ENCODE data around the gene CLBA1. TPM values are rescaled to one million over a fixed set of nuclear protein-coding genes. Genes with fewer than 3 reads are reported as not detected.

CLBA1 gene
- total RNA-seq, 2 experiments from 2014 or later = 1.2 TPM

GRCh38 chr14:105015905-105016304 lies 30.3 kb downstream of the CLBA1 start:
- DNase-seq (no peak), ATAC-seq (ENCODE audit: low read depth) (no peak)
- H3K27ac Mint-ChIP-seq = peak overlapping the region; percentile 74
- H3K27me3 Mint-ChIP-seq = no peaks in the 10 kb centered on the region
- H3K9me3 Mint-ChIP-seq = no peaks in the 10 kb centered on the region
- H3K4me3 Mint-ChIP-seq = peak overlapping the region; percentile 38
- H3K36me3 Mint-ChIP-seq = peaks cover 41% of the 10 kb centered on the region
- POLR2A ChIA-PET = interaction anchor here (1.4 kb wide), 1 partner anchor 30 kb away, joined by 3 read pairs; the partner anchor contains the start of gene CLBA1
- H3K4me1 Mint-ChIP-seq = peaks cover 47% of the 10 kb centered on the region

DNA sequence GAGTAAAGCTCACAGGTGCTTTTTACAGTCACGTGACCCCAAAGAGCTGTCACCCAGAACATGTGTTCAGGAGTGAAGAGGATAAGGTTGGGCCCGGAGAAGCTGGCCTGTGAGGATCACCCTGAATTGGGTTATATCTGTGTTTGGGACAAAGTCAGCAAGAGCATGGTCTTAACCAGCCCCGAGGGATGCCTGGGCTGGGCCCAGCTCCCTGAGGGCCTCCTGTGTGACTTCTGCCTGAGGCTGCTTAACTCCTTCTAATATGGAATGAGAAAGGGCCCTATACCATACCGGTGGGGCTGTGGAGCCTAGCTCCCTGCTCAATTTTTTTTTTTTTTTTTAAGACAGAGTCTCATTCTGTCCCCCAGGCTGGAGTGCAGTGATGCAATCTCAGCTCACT lies 32.8 kb downstream of the CLBA1 start:
- Mint-ChIP-seq H3K4me3 (peak overlapping the region; percentile 93), H3K36me3 (peaks cover 34% of the 10 kb centered on the region), H3K27me3 (no peaks in the 10 kb centered on the region), H3K4me1 (peaks cover 49% of the 10 kb centered on the region), H3K27ac (no peak overlapping the region), H3K9me3 (no peaks in the 10 kb centered on the region)
- ATAC-seq (ENCODE audit: low read depth) = no peak
- no peak for DNase-seq
- POLR2A ChIA-PET = interaction anchor here (0.6 to 3.7 kb wide), 4 partner anchors 13 to 47 kb away, joined by 3 to 24 read pairs (median 4); partner anchors contain the start of gene GPR132

GRCh38 chr14:105019861-105020814 lies 34.5 kb downstream of the CLBA1 start:
- no peaks in the 10 kb centered on the region for H3K27me3 Mint-ChIP-seq
- POLR2A ChIA-PET = interaction anchor here (0.6 to 3.7 kb wide), 19 partner anchors 13 to 470 kb away, joined by 3 to 24 read pairs (median 5); partner anchors contain the start of genes CLBA1, GPR132 and SIVA1

DNA sequence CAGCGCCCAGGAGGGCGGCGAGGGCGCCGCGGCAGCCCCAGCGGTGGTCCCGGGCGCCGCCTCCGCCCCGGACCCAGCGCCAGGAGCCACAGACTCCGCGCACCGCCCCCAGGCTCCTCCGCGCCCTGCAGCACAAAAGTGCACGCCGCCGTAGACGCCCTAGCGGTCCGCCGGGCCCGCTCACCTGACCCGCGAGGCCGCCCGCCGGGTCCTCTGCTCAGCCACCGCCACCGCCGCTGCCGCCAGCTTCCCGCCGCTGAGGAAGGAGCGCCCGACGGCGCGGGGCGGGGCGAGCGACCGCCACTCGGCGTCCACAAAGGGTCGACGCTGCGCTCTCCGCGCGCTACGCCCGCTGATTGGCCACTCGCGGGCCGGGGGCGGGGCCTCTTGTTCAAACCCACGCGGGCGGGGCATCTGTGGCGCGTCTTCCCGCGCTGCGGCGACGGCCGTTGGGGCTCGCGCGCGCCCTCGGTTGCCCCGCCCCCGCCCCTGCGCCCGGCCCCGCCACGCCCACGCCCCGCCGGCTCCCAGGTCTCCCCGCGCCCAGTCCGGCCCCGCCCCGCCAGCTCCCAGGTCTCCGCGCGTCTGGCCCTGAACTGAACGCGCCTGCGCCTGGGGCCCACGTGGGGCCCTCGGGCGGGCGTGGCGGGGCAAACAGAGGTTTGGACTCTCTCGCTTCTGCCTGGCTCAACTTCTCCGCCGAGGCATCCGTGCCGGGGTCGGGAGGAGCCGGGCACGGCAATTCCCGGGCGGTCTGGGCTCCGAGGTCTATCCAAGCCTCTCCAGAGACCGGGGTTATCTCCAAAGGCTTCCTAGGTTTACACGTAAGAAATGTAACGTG lies 35.4 kb downstream of the CLBA1 start, which contains the start of gene CDCA4:
Gene CDCA4, minus strand, starts transcription at position 269 of the 841 bp plus-strand sequence. CDS start 9,154 bp downstream, outside the sequence.
- H3K27me3 Mint-ChIP-seq = no peaks in the 10 kb centered on the region
- peaks cover 32% of the 10 kb centered on the region for H3K4me1 Mint-ChIP-seq
- no peaks in the 10 kb centered on the region for H3K9me3 Mint-ChIP-seq
- ATAC-seq (ENCODE audit: low read depth) = peak; percentile 90
- peak; percentile 99 for DNase-seq
- POLR2A ChIA-PET = interaction anchor here (0.5 to 3.7 kb wide), 22 partner anchors 10 to 469 kb away, joined by 3 to 24 read pairs (median 4); partner anchors contain the start of genes CLBA1, GPR132 and SIVA1
- peak within 1 kb of the TSS; percentile 85 for H3K27ac Mint-ChIP-seq
- H3K36me3 Mint-ChIP-seq = peaks cover 26% of the 10 kb centered on the region
- peak within 1 kb of the TSS; percentile 93 for H3K4me3 Mint-ChIP-seq

More at GRCh38 chr14:105019861-105020814, 34.5 kb downstream of the CLBA1 start:
- ATAC-seq (ENCODE audit: low read depth) (peak; percentile 17), DNase-seq (peak; percentile 73)
- Mint-ChIP-seq H3K9me3 (no peaks in the 10 kb centered on the region), H3K36me3 (peaks cover 33% of the 10 kb centered on the region), H3K4me3 (peak overlapping the region; percentile 93), H3K4me1 (peaks cover 40% of the 10 kb centered on the region), H3K27ac (peak overlapping the region; percentile 85)

DNA sequence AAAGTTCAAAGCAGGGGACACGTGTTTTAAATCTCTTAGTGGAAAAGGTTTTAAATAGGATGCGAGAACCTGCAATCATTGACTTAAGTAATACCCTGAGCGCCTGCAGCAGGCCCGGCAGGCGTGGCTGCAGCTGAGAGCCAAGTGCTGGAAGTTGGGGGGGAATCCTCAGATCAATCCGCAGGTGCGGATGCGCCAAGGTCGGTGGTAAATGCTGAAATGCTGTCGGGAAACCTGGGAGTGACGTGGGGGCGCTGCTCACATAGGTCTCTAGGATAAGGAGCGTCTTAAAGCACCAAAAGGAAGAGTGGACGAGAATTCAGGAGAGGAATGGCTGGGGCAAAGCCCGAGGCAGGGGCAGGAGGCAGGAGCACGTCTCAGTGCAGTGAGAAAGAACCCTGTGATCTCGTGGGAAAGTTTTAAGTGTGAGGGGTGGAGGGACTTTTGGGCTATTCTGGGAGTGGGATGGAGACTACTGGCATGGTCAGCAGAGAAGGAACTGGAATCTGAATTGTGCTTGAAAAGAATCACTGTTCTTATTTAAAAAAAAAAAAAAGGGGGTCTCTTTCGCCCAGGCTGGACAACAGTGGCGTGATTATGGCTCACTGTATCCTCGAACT lies 36.2 kb downstream of the CLBA1 start:
- Mint-ChIP-seq H3K27me3 (no peaks in the 10 kb centered on the region), H3K4me3 (peak overlapping the region; percentile 85), H3K9me3 (peaks cover 1% of the 10 kb centered on the region), H3K27ac (peak overlapping the region; percentile 72), H3K36me3 (peaks cover 19% of the 10 kb centered on the region), H3K4me1 (peaks cover 28% of the 10 kb centered on the region)
- POLR2A ChIA-PET = interaction anchor here (0.7 to 3.7 kb wide), 12 partner anchors 10 to 468 kb away, joined by 3 to 24 read pairs (median 6); partner anchors contain the start of genes CLBA1 and GPR132
- no peak for DNase-seq
- no peak for ATAC-seq (ENCODE audit: low read depth)

GRCh38 chr14:105022276-105022670 lies 36.7 kb downstream of the CLBA1 start:
- no peak for ATAC-seq (ENCODE audit: low read depth)
- Mint-ChIP-seq H3K4me1 (peaks cover 25% of the 10 kb centered on the region), H3K9me3 (peaks cover 1% of the 10 kb centered on the region), H3K36me3 (peaks cover 20% of the 10 kb centered on the region), H3K27me3 (no peaks in the 10 kb centered on the region), H3K4me3 (peak overlapping the region; percentile 85), H3K27ac (no peak overlapping the region)
- DNase-seq = no peak
- POLR2A ChIA-PET = interaction anchor here (0.7 to 1.9 kb wide), 4 partner anchors 9 to 290 kb away, joined by 3 to 7 read pairs (median 6); no protein-coding TSS in a partner anchor

- no peak overlapping the region for H3K4me3 Mint-ChIP-seq
- DNase-seq = no peak
- POLR2A ChIA-PET = no interaction called here
- no peak overlapping the region for H3K27ac Mint-ChIP-seq
- H3K27me3 Mint-ChIP-seq = no peaks in the 10 kb centered on the region
- peaks cover 1% of the 10 kb centered on the region for H3K9me3 Mint-ChIP-seq
- peaks cover 17% of the 10 kb centered on the region for H3K36me3 Mint-ChIP-seq
- peaks cover 21% of the 10 kb centered on the region for H3K4me1 Mint-ChIP-seq
- ATAC-seq (ENCODE audit: low read depth) = no peak
These were observed 37.6 kb downstream of the CLBA1 start for GRCh38 chr14:105023144-105023543.

- Mint-ChIP-seq H3K27ac (no peak overlapping the region), H3K9me3 (peaks cover 1% of the 10 kb centered on the region), H3K36me3 (peaks cover 14% of the 10 kb centered on the region), H3K4me3 (no peak overlapping the region), H3K27me3 (no peaks in the 10 kb centered on the region), H3K4me1 (peaks cover 17% of the 10 kb centered on the region)
- ATAC-seq (ENCODE audit: low read depth) (no peak), DNase-seq (no peak)
- POLR2A ChIA-PET = no interaction called here
These were observed 38.3 kb downstream of the CLBA1 start for GRCh38 chr14:105023791-105024480.

- POLR2A ChIA-PET = no interaction called here
- Mint-ChIP-seq H3K27me3 (no peaks in the 10 kb centered on the region), H3K27ac (no peak overlapping the region), H3K4me3 (no peak overlapping the region), H3K4me1 (peaks cover 11% of the 10 kb centered on the region), H3K36me3 (peaks cover 2% of the 10 kb centered on the region), H3K9me3 (peaks cover 1% of the 10 kb centered on the region)
- DNase-seq (no peak), ATAC-seq (ENCODE audit: low read depth) (no peak)
These were observed 39.8 kb downstream of the CLBA1 start for GRCh38 chr14:105025429-105025828.

DNA sequence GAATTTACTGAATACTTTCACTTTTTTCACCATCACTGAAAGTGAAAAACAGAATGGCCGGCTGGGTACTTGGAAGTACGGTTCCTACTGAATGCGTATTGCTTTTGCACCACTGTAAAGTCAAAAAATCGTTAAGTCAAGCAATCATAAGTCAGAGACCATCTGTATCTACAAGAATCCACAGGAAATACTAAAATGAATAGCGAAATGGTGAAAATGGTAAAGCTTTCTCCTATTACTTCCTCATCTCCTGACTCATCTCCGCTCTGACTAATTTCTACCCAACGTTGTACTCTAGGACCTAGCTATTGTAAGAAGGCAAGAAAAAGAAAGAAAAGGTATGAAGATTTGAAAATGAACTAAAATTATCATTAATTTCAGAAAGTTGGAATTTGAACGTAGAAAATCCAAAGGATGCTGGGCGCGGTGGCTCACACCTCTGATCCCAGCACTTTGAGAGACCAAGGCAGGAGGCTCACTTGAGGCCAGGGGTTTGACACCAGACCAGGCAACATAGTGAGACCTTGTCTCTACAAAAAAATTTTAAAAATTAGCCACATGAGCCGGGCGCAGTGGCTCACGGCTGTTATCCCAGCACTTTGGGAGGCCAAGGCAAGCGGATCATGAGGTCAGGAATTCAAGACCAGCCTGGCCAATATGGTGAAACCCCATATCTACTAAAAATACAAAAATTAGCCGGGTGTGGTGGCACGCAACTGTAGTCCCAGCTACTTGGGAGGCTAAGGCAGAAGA lies 40.6 kb downstream of the CLBA1 start:
- Mint-ChIP-seq H3K9me3 (peaks cover 1% of the 10 kb centered on the region), H3K4me1 (peaks cover 11% of the 10 kb centered on the region), H3K4me3 (no peak overlapping the region)

GRCh38 chr14:105026802-105027563 lies 41.4 kb downstream of the CLBA1 start:
- Mint-ChIP-seq H3K4me1 (peaks cover 6% of the 10 kb centered on the region), H3K36me3 (peaks cover 2% of the 10 kb centered on the region), H3K4me3 (no peak overlapping the region), H3K9me3 (peaks cover 1% of the 10 kb centered on the region), H3K27me3 (no peaks in the 10 kb centered on the region), H3K27ac (no peak overlapping the region)
- peak; percentile 38 for ATAC-seq (ENCODE audit: low read depth)
- POLR2A ChIA-PET = no interaction called here
- DNase-seq = no peak

More for the DNA sequence above, 40.6 kb downstream of the CLBA1 start:
- ATAC-seq (ENCODE audit: low read depth) (no peak), DNase-seq (no peak)
- Mint-ChIP-seq H3K27ac (peak overlapping the region; percentile 34), H3K27me3 (no peaks in the 10 kb centered on the region), H3K36me3 (peaks cover 2% of the 10 kb centered on the region)
- POLR2A ChIA-PET = no interaction called here

Measured in activated naive CD8-positive, alpha-beta T cell treated with anti-CD3 and anti-CD28 coated beads, Interleukin-2, amount 10 ng/mL, durations not matched to agents 7 days and 5 days (primary cell).